GM04504 (cell line): ENCODE measurements around the gene UBE2S.

ENCODE experiments used
- DNase-seq: peaks from one replicate; pipeline ENCODE4 v3.0.0-alpha.2; 2012; ENCODE audit warnings: low read depth

The UBE2S gene

GRCh38 chr19:55362174-55362989, 45.2 kb downstream of the UBE2S start:
- no peak for DNase-seq

GRCh38 chr19:55360902-55361301, 46.7 kb downstream of the UBE2S start:
- no peak for DNase-seq

GRCh38 chr19:55358943-55359908, 48.4 kb downstream of the UBE2S start:
- no peak for DNase-seq

GRCh38 chr19:55358493-55358892, 49.1 kb downstream of the UBE2S start:
- DNase-seq, result no peak

- no peak for DNase-seq
Observed at GRCh38 chr19:55355213-55355821, 52.3 kb downstream of the UBE2S start.

GRCh38 chr19:55354698-55355212, 52.8 kb downstream of the UBE2S start, which contains the start of gene COX6B2:
COX6B2 (minus strand) TSS chr19:55354719; CDS start chr19:55354521, 198 bp downstream.
- DNase-seq, result no peak

- no peak for DNase-seq
Observed at GRCh38 chr19:55353803-55354697, 53.5 kb downstream of the UBE2S start.

GRCh38 chr19:55353356-55353802, 54.2 kb downstream of the UBE2S start:
- no peak for DNase-seq

- no peak for DNase-seq
Observed at GRCh38 chr19:55352549-55353145, 54.9 kb downstream of the UBE2S start.

GRCh38 chr19:55352040-55352439, 55.5 kb downstream of the UBE2S start:
- no peak for DNase-seq

- DNase-seq, result no peak
Observed at GRCh38 chr19:55350620-55351315, 56.8 kb downstream of the UBE2S start.
